ENCODE results near the gene CD44. TPM values are rescaled to one million over a fixed set of nuclear protein-coding genes. Genes with fewer than 3 reads are reported as not detected.
A peak's percentile ranks its signal among the peaks of the same experiment; 100 is the strongest.

CD44 gene
- total RNA-seq, 2 donors from 2014 or later: 698 to 736 TPM

- ATAC-seq: no peak
- peaks cover 36% of the 10 kb centered on the region for H3K36me3 Mint-ChIP-seq
- H3K4me1 Mint-ChIP-seq (ENCODE audit: low read depth in 2 of 2): peaks cover 58 to 62% of the 10 kb centered on the region in 2 donors
- peak overlapping the region; percentile 36 to 66 for H3K27ac Mint-ChIP-seq
- H3K27me3 Mint-ChIP-seq: no peaks in the 10 kb centered on the region
- DNase-seq (ENCODE audit: low spot score): no peak
- H3K9me3 Mint-ChIP-seq: no peaks in the 10 kb centered on the region
- no peak overlapping the region for H3K4me3 Mint-ChIP-seq
These were observed 94.5 kb downstream of the CD44 start for GRCh38 chr11:35233518-35233917.

DNA sequence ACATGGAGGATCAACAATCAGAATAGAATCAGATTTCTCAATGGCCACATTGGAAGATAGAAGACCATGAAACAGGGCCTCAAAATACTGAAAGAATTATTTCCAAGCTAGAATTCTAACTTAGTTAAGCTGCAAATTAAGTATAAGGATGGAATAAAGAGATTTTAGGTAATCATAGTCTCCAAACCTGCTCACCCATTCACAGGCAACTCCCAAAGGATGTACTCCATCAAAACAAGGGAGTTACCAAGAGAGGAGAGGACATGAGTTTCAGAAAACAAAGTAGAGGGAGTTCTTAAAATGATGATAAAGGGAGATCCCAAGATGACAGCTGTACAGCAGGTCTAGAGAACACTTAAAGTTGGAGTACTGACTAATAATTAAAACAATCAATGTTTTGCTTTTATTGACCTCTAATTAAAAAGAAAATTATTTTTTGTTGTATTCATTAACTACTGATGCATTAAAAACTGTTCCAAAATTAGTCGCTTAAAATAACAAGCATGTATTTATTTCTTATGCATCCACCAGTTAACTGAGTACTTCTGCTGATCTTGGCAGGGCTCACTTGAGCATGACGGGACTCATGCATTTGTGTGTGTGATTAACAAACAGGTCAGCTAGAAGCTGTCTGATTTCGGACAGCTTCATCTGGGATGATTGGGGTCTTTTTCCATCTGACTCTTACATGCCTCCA is 95.6 kb downstream of the CD44 start:
- H3K27me3 Mint-ChIP-seq: peaks cover 0 to 2% of the 10 kb centered on the region in 2 donors
- H3K4me1 Mint-ChIP-seq (ENCODE audit: low read depth in 2 of 2): peaks cover 55 to 62% of the 10 kb centered on the region in 2 donors
- ATAC-seq (no peak), DNase-seq (ENCODE audit: low spot score) (no peak)
- peak overlapping the region; percentile 50 to 84 for H3K27ac Mint-ChIP-seq
- H3K36me3 Mint-ChIP-seq: peaks cover 26% of the 10 kb centered on the region
- H3K9me3 Mint-ChIP-seq: no peaks in the 10 kb centered on the region
- H3K4me3 Mint-ChIP-seq: peak overlapping the region; percentile 21

GRCh38 chr11:35235157-35235468 is 96.1 kb downstream of the CD44 start:
- Mint-ChIP-seq H3K27ac (peak overlapping the region; percentile 50 to 84), H3K36me3 (peaks cover 23% of the 10 kb centered on the region), H3K27me3 (peaks cover 0 to 2% of the 10 kb centered on the region in 2 donors), H3K9me3 (no peaks in the 10 kb centered on the region), H3K4me1 (ENCODE audit: low read depth in 2 of 2) (peaks cover 56 to 59% of the 10 kb centered on the region in 2 donors), H3K4me3 (peak overlapping the region; percentile 21)
- DNase-seq (ENCODE audit: low spot score) (no peak), ATAC-seq (peak in 1 of 2 donors; percentile 8)

- peaks cover 19% of the 10 kb centered on the region for H3K36me3 Mint-ChIP-seq
- H3K4me1 Mint-ChIP-seq (ENCODE audit: low read depth in 2 of 2): peaks cover 52 to 56% of the 10 kb centered on the region in 2 donors
These were observed 96.5 kb downstream of the CD44 start for GRCh38 chr11:35235498-35235897.

GRCh38 chr11:35235936-35236666 is 97.1 kb downstream of the CD44 start:
- H3K27ac Mint-ChIP-seq: peak overlapping the region; percentile 50 to 84
- peak overlapping the region; percentile 30 for H3K4me3 Mint-ChIP-seq
- peaks cover 51 to 56% of the 10 kb centered on the region in 2 donors for H3K4me1 Mint-ChIP-seq (ENCODE audit: low read depth in 2 of 2)
- no peaks in the 10 kb centered on the region for H3K9me3 Mint-ChIP-seq
- DNase-seq (ENCODE audit: low spot score) (no peak), ATAC-seq (peak; percentile 73 to 83)
- peaks cover 0 to 2% of the 10 kb centered on the region in 2 donors for H3K27me3 Mint-ChIP-seq
- H3K36me3 Mint-ChIP-seq: peaks cover 13% of the 10 kb centered on the region

More at GRCh38 chr11:35235498-35235897, 96.5 kb downstream of the CD44 start:
- Mint-ChIP-seq H3K27ac (peak overlapping the region; percentile 50 to 84), H3K27me3 (peaks cover 0 to 2% of the 10 kb centered on the region in 2 donors), H3K9me3 (no peaks in the 10 kb centered on the region), H3K4me3 (peak overlapping the region; percentile 30)
- peak; percentile 57 to 69 for ATAC-seq
- no peak for DNase-seq (ENCODE audit: low spot score)

DNA sequence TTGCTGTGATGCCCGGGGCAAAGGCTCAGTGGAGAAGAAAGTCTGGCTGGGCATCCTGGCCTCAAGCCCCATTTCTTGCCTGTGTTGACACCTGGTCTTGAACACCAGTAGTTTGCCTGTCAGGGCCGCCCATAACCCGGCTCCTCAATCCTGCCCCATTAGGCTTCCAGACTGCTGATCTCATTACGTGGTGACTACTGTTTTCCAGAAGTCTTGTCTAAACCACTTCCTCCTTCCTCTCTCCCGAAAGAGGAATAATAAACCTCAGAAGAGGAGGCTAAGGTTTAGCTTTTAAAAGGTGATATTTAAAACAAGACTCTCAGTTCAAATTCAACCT is 97.7 kb downstream of the CD44 start:
- Mint-ChIP-seq H3K27me3 (peaks cover 0 to 2% of the 10 kb centered on the region in 2 donors), H3K4me3 (no peak overlapping the region), H3K36me3 (peaks cover 11% of the 10 kb centered on the region), H3K27ac (peak overlapping the region; percentile 50 to 84), H3K4me1 (ENCODE audit: low read depth in 2 of 2) (peaks cover 54 to 56% of the 10 kb centered on the region in 2 donors), H3K9me3 (no peaks in the 10 kb centered on the region)
- no peak for DNase-seq (ENCODE audit: low spot score)
- no peak for ATAC-seq

- Mint-ChIP-seq H3K4me3 (no peak overlapping the region), H3K9me3 (no peaks in the 10 kb centered on the region), H3K36me3 (peaks cover 10% of the 10 kb centered on the region), H3K27me3 (peaks cover 0 to 2% of the 10 kb centered on the region in 2 donors), H3K27ac (peak overlapping the region in 1 of 2 donors; percentile 84), H3K4me1 (ENCODE audit: low read depth in 2 of 2) (peaks cover 58 to 60% of the 10 kb centered on the region in 2 donors)
- DNase-seq (ENCODE audit: low spot score): no peak
- no peak for ATAC-seq
These were observed 98.4 kb downstream of the CD44 start for GRCh38 chr11:35237351-35237750.

- H3K4me1 Mint-ChIP-seq (ENCODE audit: low read depth in 2 of 2): peaks cover 60 to 61% of the 10 kb centered on the region in 2 donors
- H3K9me3 Mint-ChIP-seq: no peaks in the 10 kb centered on the region
- peak overlapping the region in 1 of 2 donors; percentile 49 for H3K27ac Mint-ChIP-seq
- peaks cover 0 to 2% of the 10 kb centered on the region in 2 donors for H3K27me3 Mint-ChIP-seq
- DNase-seq (ENCODE audit: low spot score): peak; percentile 65
- no peak for ATAC-seq
- peaks cover 6% of the 10 kb centered on the region for H3K36me3 Mint-ChIP-seq
- H3K4me3 Mint-ChIP-seq: no peak overlapping the region
These were observed 99.1 kb downstream of the CD44 start for GRCh38 chr11:35237860-35238715.

DNA sequence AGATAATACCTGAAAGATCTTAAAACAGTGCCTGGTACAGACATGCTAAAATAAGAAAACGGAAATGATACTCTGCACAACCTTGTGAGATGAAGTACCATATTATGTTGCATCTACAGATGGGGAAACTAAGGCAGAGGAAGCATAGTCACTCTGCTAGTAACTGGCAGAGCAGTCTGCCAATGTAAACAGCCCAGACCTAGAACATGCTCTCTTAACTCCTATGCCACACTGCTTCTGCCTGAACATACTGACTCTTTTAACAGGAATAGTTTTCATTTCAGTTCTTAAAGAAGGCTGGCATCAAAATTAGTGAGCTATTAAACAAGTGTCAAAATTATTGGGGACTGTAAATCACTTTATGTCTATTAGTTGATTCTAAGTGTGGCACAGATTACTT is 99.9 kb downstream of the CD44 start:
- no peak overlapping the region for H3K4me3 Mint-ChIP-seq
- H3K9me3 Mint-ChIP-seq: no peaks in the 10 kb centered on the region
- H3K4me1 Mint-ChIP-seq (ENCODE audit: low read depth in 2 of 2): peaks cover 56 to 59% of the 10 kb centered on the region in 2 donors
- DNase-seq (ENCODE audit: low spot score) (no peak), ATAC-seq (no peak)
- peaks cover 0 to 2% of the 10 kb centered on the region in 2 donors for H3K27me3 Mint-ChIP-seq
- H3K36me3 Mint-ChIP-seq: peaks cover 3% of the 10 kb centered on the region
- peak overlapping the region in 1 of 2 donors; percentile 53 for H3K27ac Mint-ChIP-seq

DNA sequence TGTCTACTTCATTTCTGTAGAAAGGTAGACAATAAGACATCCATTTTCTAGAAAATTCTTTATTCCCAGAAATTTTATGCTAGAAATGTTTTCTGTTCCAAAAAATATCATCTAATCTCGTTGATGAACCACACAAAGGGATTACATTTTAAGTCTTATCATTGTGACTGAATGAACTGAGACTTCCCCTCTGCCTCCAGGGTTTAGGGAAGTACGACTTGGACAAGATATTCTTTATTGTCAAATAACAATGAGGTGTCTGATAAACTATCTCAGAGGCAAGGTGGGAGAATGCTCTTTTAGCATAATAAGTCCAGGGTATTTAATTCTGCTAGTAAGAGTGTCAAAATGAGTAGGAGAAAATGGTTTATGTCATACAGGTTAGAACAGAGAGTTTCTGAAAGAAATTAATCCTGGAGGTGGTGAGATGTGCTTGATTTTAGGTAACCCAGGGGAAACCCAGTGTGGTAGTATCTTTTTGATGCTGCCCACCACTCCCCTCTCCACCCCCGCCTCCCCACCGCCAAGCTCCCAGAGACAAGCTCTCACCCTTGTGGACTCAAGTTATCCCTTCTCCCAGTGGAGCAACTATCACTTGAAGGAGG is 100.6 kb downstream of the CD44 start:
- H3K36me3 Mint-ChIP-seq: no peaks in the 10 kb centered on the region
- no peak for ATAC-seq

GRCh38 chr11:35241083-35241482 is 102.1 kb downstream of the CD44 start:
- H3K27me3 Mint-ChIP-seq: peaks cover 0 to 2% of the 10 kb centered on the region in 2 donors
- H3K27ac Mint-ChIP-seq: peak overlapping the region in 1 of 2 donors; percentile 3
- H3K4me3 Mint-ChIP-seq: no peak overlapping the region
- no peak for ATAC-seq
- DNase-seq (ENCODE audit: low spot score): no peak
- H3K4me1 Mint-ChIP-seq (ENCODE audit: low read depth in 2 of 2): peaks cover 34 to 42% of the 10 kb centered on the region in 2 donors
- H3K9me3 Mint-ChIP-seq: no peaks in the 10 kb centered on the region
- no peaks in the 10 kb centered on the region for H3K36me3 Mint-ChIP-seq

More for the DNA sequence above, 100.6 kb downstream of the CD44 start:
- no peak for DNase-seq (ENCODE audit: low spot score)
- Mint-ChIP-seq H3K27me3 (peaks cover 0 to 2% of the 10 kb centered on the region in 2 donors), H3K9me3 (no peaks in the 10 kb centered on the region), H3K4me1 (ENCODE audit: low read depth in 2 of 2) (peaks cover 49 to 54% of the 10 kb centered on the region in 2 donors), H3K4me3 (no peak overlapping the region), H3K27ac (peak overlapping the region in 1 of 2 donors; percentile 53)

DNA sequence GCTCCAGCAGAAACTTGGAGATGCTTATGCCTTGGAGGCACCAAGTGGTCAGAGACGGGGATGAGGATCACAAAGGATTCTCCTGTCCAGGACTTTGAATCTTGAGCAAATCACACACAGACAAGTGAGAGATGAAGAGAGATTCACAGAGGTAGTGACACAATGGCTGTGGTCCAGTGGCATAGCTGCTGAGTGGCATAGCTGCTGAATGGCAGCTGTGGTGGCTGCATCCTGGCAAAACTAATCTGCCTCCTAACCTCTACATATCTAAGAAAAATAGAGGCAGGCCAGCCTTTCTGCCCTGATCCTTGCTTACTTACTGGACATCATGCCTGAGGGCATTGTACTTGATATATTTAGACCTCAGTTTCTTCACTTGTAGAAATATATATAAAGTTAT is 102.6 kb downstream of the CD44 start:
- Mint-ChIP-seq H3K36me3 (no peaks in the 10 kb centered on the region), H3K27ac (no peak overlapping the region), H3K27me3 (peaks cover 0 to 2% of the 10 kb centered on the region in 2 donors), H3K4me1 (ENCODE audit: low read depth in 2 of 2) (peaks cover 29 to 39% of the 10 kb centered on the region in 2 donors), H3K9me3 (no peaks in the 10 kb centered on the region), H3K4me3 (no peak overlapping the region)
- ATAC-seq (peak in 1 of 2 donors; percentile 5), DNase-seq (ENCODE audit: low spot score) (no peak)
